GM12892 (cell line): Measurements from ENCODE around the gene NMRAL1.

Source experiments
- POLR2A ChIP-seq: IDR thresholded peaks from 2 replicates; pipeline ENCODE4 v1.6.1; 2011; ENCODE audit warnings: low read depth, low read length, control low read depth
- POLR2AphosphoS5 ChIP-seq: IDR thresholded peaks from 2 replicates; pipeline ENCODE4 v1.6.1; 2011; ENCODE audit warnings: low read depth, low read length, control low read depth

GRCh38 chr16:4505356-4506147 is 31.1 kb upstream of the NMRAL1 start:
- no peak for TF ChIP-seq POLR2A
- TF ChIP-seq POLR2AphosphoS5: no peak
